HL-60 (cell line): ENCODE data around the gene SPSB3.

Source experiments
- DNase-seq, 2 experiments: peaks; one replicate each; pipeline ENCODE4 v3.0.0-alpha.2; 2010 to 2020; ENCODE audit warnings: low read depth in 1 of 2, low spot score in 1 of 2
- H3K27ac ChIP-seq: fragments of 250-450 bp; sonication (Bioruptor Pico); replicated peaks from 2 replicates; pipeline ENCODE4 v1.5.1; 2020; ENCODE audit warnings: mild to moderate bottlenecking, moderate library complexity
- H3K27me3 ChIP-seq: fragments of 250-450 bp; sonication (Bioruptor Pico); 2 replicates; pipeline ENCODE4 v1.5.1; 2021; ENCODE audit warnings: mild to moderate bottlenecking, moderate library complexity; ENCODE audit not compliant: insufficient read depth, poor library complexity, severe bottlenecking
- H3K4me3 ChIP-seq: replicated peaks from 2 replicates; pipeline ENCODE4 v1.5.1; 2011; ENCODE audit warnings: mild to moderate bottlenecking, control low read depth, low read length; ENCODE audit not compliant: insufficient read depth
- CTCF ChIP-seq: IDR thresholded peaks from one replicate; pipeline ENCODE4 v1.5.1; 2011; ENCODE audit warnings: low read length, control low read depth, inconsistent platforms; ENCODE audit not compliant: insufficient read depth
- GABPA ChIP-seq: IDR thresholded peaks from 2 replicates; pipeline ENCODE4 v1.6.1; 2012; ENCODE audit warnings: low read depth
- POLR2AphosphoS5 ChIP-seq: IDR thresholded peaks from 2 replicates; pipeline ENCODE4 v1.6.1; 2012; ENCODE audit warnings: low read depth
- REST ChIP-seq: IDR thresholded peaks from 2 replicates; pipeline ENCODE4 v1.6.1; 2012; ENCODE audit warnings: low read depth; ENCODE audit not compliant: insufficient replicate concordance
- SPI1 ChIP-seq: IDR thresholded peaks from 2 replicates; pipeline ENCODE4 v1.6.1; 2012; ENCODE audit warnings: low read depth, mild to moderate bottlenecking, borderline replicate concordance

The SPSB3 gene

GRCh38 chr16:1794221-1794871, 12.0 kb upstream of the SPSB3 start:
- H3K4me3 ChIP-seq: no peak overlapping the region
- no peak for DNase-seq
- TF ChIP-seq GABPA (no peak), REST (no peak), POLR2AphosphoS5 (no peak), CTCF (no peak), SPI1 (no peak)
- no peaks in the 10 kb centered on the region for H3K27me3 ChIP-seq
- no peak overlapping the region for H3K27ac ChIP-seq

GRCh38 chr16:1793578-1794220, 11.3 kb upstream of the SPSB3 start, which contains the start of gene IGFALS:
Gene IGFALS (minus strand): TSS chr16:1793705. CDS start chr16:1793652, 53 bp downstream.
- no peak for DNase-seq
- no peak within 1 kb of the TSS for H3K4me3 ChIP-seq
- no peak for TF ChIP-seq REST
- no peak for TF ChIP-seq SPI1
- no peak for TF ChIP-seq POLR2AphosphoS5
- TF ChIP-seq GABPA: no peak
- TF ChIP-seq CTCF: no peak
- no peak within 1 kb of the TSS for H3K27ac ChIP-seq
- H3K27me3 ChIP-seq: no peaks in the 10 kb centered on the region

GRCh38 chr16:1792836-1793577, 10.6 kb upstream of the SPSB3 start:
- Histone ChIP-seq H3K4me3 (no peak overlapping the region), H3K27me3 (no peaks in the 10 kb centered on the region), H3K27ac (no peak overlapping the region)
- no peak for TF ChIP-seq CTCF
- TF ChIP-seq REST: no peak
- TF ChIP-seq SPI1: no peak
- TF ChIP-seq GABPA: no peak
- TF ChIP-seq POLR2AphosphoS5: no peak
- no peak for DNase-seq
